Right lobe of liver (tissue), 6 donors: ENCODE measurements around the gene CXCL17. TPM values are rescaled to one million over a fixed set of nuclear protein-coding genes. Genes with fewer than 3 reads are reported as not detected.

Experiments
- ATAC-seq, 4 donors: fragments of 200-7000 bp; cut with Tn5 transposase; one replicate each; pipeline ENCODE4 v1.9.1; 2020; ENCODE audit warnings: mild to moderate bottlenecking in 4 of 4, moderate library complexity in 4 of 4
- DNase-seq, 3 donors: peaks; one replicate each; pipeline ENCODE4 v3.0.0-alpha.2; 2020
- H3K27ac ChIP-seq, 3 donors: fragments of 200-600 bp; one replicate each; pipeline ENCODE4 v1.8.0; 2022
- H3K27me3 ChIP-seq, 2 donors: fragments of 200-600 bp; one replicate each; pipeline ENCODE4 v1.8.0; 2022
- H3K36me3 ChIP-seq, 4 donors: fragments of 200-600 bp; sonication (generic) in 1 of 4; one replicate each; pipeline versions ENCODE4 v1.5.1 to v1.8.0; 2017 to 2022; ENCODE audit warnings: control low read depth in 1 of 4
- H3K4me1 ChIP-seq, 4 donors: fragments of 200-600 bp; sonication (generic) in 1 of 4; one replicate each; pipeline versions ENCODE4 v1.5.1 to v1.8.0; 2017 to 2022; ENCODE audit warnings: control low read depth in 1 of 4
- H3K4me3 ChIP-seq, 3 donors: fragments of 200-600 bp; one replicate each; pipeline ENCODE4 v1.8.0; 2022
- H3K9me3 ChIP-seq, 4 donors: fragments of 200-600 bp; sonication (generic) in 1 of 4; one replicate each; pipeline versions ENCODE4 v1.5.1 to v1.8.0; 2017 to 2022; ENCODE audit warnings: control low read depth in 1 of 4
- CTCF ChIP-seq, 4 donors: fragments of 200-600 bp in 3 of 4; fragments of 450-650 bp in 1 of 4; IDR thresholded peaks; one replicate each; pipeline versions ENCODE4 v1.5.1 to v1.8.0; 2016 to 2022; ENCODE audit warnings: antibody characterized with exemption in 4 of 4, mild to moderate bottlenecking in 2 of 4
- POLR2A ChIP-seq: fragments of 450-650 bp; IDR thresholded peaks from one replicate; pipeline ENCODE4 v1.6.1; 2017; ENCODE audit warnings: antibody characterized with exemption, mild to moderate bottlenecking
- WGBS: methylation state at CpG from one replicate; pipeline ENCODE4 v1.1.6; 2018; ENCODE audit warnings: low coverage, low lambda C conversion rate; ENCODE audit not compliant: insufficient coverage; ENCODE audit errors: missing lambda C conversion rate; 5-methylcytosine and 5-hydroxymethylcytosine counted together
- intact Hi-C, 2 donors: fragments of 100-400 bp; cut with DNase I; formaldehyde crosslinking; loops; one replicate each; pipeline versions ENCODE4 v1.11.2 to v1.14.1; 2022
- total RNA-seq, 6 experiments: library from RNA; depleted of rRNA in 2 of 6; stranded (reverse); fragments of >200 nt in 2 of 6; fragmentation: NEBNext Ultra II Directional in 3 of 6; extraction: Animal tissue kit (Norgen Biotek cat#: 25700) in 3 of 6; gene quantifications; one replicate each; pipeline versions ENCODE4 v1.1.0 to v1.2.4, GENCODE V29; 2016 to 2023
- donor health status: DM: no; HTN: yes; CAD: no.
- donor health status: DM: no; HTN: no; CAD: no.
- donor health status: DM: no; HTN: no; CAD: no.
- donor health status: DM: no; HTN: yes; CAD: no.
- donor health status: DM: no; HTN: yes; CAD: no.

Gene CXCL17
- total RNA-seq, 6 experiments from 2014 or later = 0.29 TPM; not detected in 5

DNA sequence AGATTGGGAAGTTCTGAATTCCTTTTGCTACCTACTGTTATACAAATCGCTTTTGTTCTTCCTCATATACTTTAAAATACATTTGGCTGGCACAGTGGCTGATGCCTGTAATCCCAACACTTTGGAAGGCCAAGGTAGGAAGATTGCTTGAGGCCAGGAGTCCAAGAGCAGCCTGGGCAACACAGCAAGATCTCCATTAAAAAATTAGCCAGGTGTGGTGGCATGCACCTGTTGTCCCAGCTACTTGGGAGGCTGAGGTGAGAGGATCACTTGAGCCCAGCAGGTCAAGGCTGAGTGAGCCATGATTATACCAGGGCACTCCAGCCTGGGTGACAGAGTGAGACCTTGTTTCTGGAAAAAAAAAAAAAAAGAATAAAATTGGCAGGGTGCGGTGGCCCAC is 34.4 kb upstream of the CXCL17 start:
- ATAC-seq (no peak), DNase-seq (no peak)
- no peaks in the 10 kb centered on the region for H3K9me3 ChIP-seq
- no peak overlapping the region for H3K4me3 ChIP-seq
- H3K4me1 ChIP-seq = peaks cover 0 to 20% (median 8%) of the 10 kb centered on the region in 4 donors
- no peak for TF ChIP-seq POLR2A
- TF ChIP-seq CTCF (IDR thresholded peaks at IDR 0.05) = no peak
- no peak overlapping the region for H3K27ac ChIP-seq
- WGBS = 90% methylated on average over 2 of the region's 2 CpGs
- no peaks in the 10 kb centered on the region for H3K27me3 ChIP-seq
- intact Hi-C loops = no loop called here
- H3K36me3 ChIP-seq = no peaks in the 10 kb centered on the region

DNA sequence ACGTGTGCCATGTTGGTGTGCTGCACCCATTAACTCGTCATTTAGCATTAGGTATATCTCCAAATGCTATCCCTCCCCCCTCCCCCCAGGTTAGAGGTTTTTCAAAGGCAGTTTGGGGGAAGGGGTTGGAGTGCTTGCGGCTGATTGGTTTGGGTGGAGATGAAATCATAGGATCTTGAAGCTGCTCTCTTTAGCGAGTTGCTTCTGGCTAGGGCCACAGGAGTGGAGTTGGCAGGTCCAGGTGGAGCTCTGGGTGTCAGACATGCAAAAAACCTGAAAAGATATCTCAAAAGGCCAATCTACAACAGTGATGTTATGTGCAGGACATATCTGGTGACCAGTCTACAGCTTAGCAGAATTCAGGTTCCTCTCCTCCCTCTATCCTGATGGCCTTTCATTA is 32.6 kb upstream of the CXCL17 start:
- no peak overlapping the region for H3K4me3 ChIP-seq
- WGBS = 80% methylated on average over 2 of the region's 4 CpGs
- TF ChIP-seq CTCF (IDR thresholded peaks at IDR 0.05) (no peak), POLR2A (no peak)
- no peaks in the 10 kb centered on the region for H3K27me3 ChIP-seq
- ATAC-seq (no peak), DNase-seq (no peak)
- intact Hi-C loops = no loop called here
- H3K27ac ChIP-seq = no peak overlapping the region
- H3K4me1 ChIP-seq = peaks cover 0 to 7% (median 3%) of the 10 kb centered on the region in 4 donors
- no peaks in the 10 kb centered on the region for H3K9me3 ChIP-seq
- H3K36me3 ChIP-seq = no peaks in the 10 kb centered on the region

GRCh38 chr19:42474743-42475142 is 32.0 kb upstream of the CXCL17 start:
- ATAC-seq = no peak
- Histone ChIP-seq H3K4me3 (no peak overlapping the region), H3K4me1 (peaks cover 0 to 1% (median 0%) of the 10 kb centered on the region in 4 donors), H3K36me3 (no peaks in the 10 kb centered on the region), H3K9me3 (no peaks in the 10 kb centered on the region), H3K27me3 (no peaks in the 10 kb centered on the region), H3K27ac (no peak overlapping the region)
- 80% methylated on average over 4 of the region's 4 CpGs for WGBS
- intact Hi-C loops = no loop called here
- no peak for TF ChIP-seq POLR2A
- TF ChIP-seq CTCF (IDR thresholded peaks at IDR 0.05) = no peak
- no peak for DNase-seq

DNA sequence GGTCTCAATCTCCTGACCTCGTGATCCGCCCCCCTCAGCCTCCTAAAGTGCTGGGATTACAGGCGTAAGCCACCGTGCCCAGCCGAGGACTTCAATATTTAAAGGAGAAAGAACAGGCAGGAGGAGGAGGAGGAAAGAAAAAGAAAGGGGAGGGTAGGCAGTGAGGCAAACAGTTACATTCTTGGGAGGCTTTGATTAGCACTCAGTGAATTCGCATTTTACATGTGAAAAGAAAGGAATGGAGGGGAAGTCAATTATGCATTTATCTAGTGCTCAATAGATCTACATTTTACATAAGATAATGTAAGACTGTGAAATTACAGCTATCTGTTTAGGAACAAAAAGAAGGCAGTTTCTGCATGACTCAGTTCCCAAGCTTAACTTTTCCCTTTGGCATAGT is 30.9 kb upstream of the CXCL17 start:
- 75% methylated on average over 5 of the region's 6 CpGs for WGBS
- H3K4me3 ChIP-seq = no peak overlapping the region
- intact Hi-C loops = no loop called here
- TF ChIP-seq POLR2A (no peak), CTCF (IDR thresholded peaks at IDR 0.05) (no peak)
- no peaks in the 10 kb centered on the region for H3K9me3 ChIP-seq
- H3K4me1 ChIP-seq = no peaks in the 10 kb centered on the region
- ATAC-seq (no peak), DNase-seq (no peak)
- H3K27ac ChIP-seq = no peak overlapping the region
- H3K27me3 ChIP-seq = no peaks in the 10 kb centered on the region
- H3K36me3 ChIP-seq = no peaks in the 10 kb centered on the region
